ENCODE data around the gene PABPN1L.

The PABPN1L gene

DNA sequence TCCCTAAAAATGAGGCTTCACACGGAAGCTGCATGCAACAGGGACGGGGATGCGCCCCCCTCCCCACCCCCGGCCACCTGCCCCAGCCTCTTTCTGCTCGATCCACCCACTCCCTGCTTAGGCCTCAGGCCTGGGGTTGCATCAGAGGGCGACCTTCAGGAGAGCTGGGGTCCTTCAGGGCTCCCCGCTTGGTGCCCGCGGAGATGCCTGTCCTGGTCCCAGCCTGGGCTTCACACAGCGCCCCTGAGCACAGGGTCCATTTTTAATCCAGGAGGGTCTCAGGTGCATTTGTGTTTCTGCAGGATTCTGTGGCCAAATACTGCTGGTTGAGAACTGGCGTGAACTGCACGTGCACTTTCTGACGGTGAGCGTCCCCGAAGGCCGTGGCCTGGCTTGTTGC, 47.3 kb downstream of the PABPN1L start:
- TF ChIP-seq, protein P1, sequence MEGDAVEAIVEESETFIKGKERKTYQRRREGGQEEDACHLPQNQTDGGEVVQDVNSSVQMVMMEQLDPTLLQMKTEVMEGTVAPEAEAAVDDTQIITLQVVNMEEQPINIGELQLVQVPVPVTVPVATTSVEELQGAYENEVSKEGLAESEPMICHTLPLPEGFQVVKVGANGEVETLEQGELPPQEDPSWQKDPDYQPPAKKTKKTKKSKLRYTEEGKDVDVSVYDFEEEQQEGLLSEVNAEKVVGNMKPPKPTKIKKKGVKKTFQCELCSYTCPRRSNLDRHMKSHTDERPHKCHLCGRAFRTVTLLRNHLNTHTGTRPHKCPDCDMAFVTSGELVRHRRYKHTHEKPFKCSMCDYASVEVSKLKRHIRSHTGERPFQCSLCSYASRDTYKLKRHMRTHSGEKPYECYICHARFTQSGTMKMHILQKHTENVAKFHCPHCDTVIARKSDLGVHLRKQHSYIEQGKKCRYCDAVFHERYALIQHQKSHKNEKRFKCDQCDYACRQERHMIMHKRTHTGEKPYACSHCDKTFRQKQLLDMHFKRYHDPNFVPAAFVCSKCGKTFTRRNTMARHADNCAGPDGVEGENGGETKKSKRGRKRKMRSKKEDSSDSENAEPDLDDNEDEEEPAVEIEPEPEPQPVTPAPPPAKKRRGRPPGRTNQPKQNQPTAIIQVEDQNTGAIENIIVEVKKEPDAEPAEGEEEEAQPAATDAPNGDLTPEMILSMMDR (IDR thresholded peaks at IDR 0.05; ENCODE audit: borderline replicate concordance, control extremely low read depth, extremely low read depth, insufficient read depth, missing control alignments), result no peak
- no peak for DNase-seq (ENCODE audit: low spot score)
- in situ Hi-C loops (cut with MboI; ENCODE audit: low sequenced_read_pairs, unreplicated experiment), result no loop called here

DNA sequence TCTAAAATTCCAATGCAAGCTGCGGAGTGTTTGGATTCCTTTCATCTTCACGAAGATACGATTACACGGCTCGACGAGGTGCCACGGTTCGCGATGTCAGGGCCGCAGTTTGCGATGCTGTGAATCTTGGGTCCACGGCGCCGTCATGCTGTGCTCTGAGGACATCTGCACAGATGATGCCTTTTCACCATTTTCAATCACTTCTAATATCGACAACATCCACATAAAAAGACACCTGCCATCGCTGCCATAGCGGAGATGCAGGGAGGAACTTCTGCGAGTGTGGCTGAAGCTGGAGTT, 47.9 kb downstream of the PABPN1L start:
- in situ Hi-C loops (cut with MboI; ENCODE audit: low sequenced_read_pairs, unreplicated experiment), result no loop called here
- TF ChIP-seq, protein P1 (IDR thresholded peaks at IDR 0.05; ENCODE audit: borderline replicate concordance, control extremely low read depth, extremely low read depth, insufficient read depth, missing control alignments), result no peak
- no peak for DNase-seq (ENCODE audit: low spot score)

DNA sequence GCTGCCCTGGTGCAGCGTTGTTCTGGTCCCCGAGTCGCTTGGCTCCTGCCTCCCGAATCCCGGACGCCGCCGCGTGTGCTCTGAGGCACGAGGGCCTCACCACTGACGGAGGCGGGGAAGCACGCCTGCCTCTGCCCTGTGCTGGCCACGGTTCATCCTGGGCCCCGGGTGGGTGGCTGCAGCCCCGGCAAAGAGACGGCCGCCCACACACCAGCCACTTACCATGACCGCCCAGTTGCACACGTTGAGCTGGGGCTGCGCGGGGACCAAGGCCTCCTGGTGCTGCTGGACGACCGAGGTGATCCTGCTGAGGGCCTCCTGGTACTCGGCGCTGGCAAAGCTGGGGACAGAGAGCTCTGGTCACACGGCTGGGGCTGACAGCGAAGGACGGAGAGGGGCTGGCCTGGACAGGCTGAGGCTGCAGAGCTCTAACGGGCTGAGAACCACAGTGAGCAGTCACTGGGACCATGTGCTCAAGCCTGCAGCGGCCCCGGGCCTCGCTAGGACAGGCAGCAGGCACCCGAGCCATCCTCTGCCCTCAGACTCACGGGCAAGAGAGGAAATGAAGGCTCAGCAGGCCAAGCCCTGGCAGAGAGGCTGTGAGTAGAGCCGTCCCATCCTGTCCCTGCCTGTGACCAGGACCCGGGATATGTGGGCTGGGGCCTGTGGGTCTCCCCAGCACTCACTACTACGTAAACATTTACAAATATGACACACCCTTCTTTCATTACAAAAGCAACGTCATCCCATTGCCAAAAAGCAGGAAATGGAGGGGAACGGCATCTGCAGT, 48.5 kb downstream of the PABPN1L start:
- in situ Hi-C loops (cut with MboI; ENCODE audit: low sequenced_read_pairs, unreplicated experiment), result no loop called here
- DNase-seq (ENCODE audit: low spot score), result no peak
- TF ChIP-seq, protein P1 (IDR thresholded peaks at IDR 0.05; ENCODE audit: borderline replicate concordance, control extremely low read depth, extremely low read depth, insufficient read depth, missing control alignments), result no peak

DNA sequence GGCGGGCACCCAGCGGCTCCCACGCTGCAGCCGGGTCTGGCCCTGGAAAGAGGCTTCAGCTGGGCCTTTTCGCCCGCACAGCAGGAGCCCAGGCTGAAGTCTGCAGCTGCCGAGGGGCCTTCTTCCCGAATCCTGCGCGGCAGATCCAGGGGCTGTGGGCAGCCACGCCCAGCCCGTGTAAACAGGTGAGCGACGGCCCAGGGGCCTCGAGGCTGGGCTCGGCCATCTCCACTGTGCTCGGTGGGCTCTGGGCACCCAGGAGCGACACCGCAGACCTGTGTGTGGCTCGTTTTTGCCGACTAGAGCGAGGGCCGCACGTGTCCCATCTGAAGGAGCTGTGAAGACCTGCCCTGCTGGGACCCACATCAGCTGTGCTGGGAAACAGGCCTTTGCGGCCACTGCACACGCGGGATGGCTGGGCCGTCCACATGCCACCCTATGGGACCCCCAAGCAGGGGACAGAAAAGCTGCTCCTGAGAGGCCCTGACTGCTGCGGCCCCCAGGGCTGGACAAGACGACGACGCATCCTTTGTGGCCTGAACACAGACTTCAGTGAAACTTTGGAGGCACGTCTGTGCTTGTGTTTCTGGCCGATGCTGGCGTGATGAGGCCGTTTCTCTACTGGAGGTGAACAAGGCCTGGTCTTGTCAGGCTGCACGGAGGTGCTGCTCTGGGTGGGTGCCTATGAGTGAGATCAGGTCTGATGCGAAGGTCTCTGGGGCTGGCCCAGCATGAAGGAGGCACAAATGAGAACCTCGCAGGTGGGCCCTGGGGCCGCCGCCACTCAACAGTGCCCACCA, 49.5 kb downstream of the PABPN1L start:
- in situ Hi-C loops (cut with MboI; ENCODE audit: low sequenced_read_pairs, unreplicated experiment), result no loop called here
- DNase-seq (ENCODE audit: low spot score), result no peak
- TF ChIP-seq, protein P1 (IDR thresholded peaks at IDR 0.05; ENCODE audit: borderline replicate concordance, control extremely low read depth, extremely low read depth, insufficient read depth, missing control alignments), result no peak

DNA sequence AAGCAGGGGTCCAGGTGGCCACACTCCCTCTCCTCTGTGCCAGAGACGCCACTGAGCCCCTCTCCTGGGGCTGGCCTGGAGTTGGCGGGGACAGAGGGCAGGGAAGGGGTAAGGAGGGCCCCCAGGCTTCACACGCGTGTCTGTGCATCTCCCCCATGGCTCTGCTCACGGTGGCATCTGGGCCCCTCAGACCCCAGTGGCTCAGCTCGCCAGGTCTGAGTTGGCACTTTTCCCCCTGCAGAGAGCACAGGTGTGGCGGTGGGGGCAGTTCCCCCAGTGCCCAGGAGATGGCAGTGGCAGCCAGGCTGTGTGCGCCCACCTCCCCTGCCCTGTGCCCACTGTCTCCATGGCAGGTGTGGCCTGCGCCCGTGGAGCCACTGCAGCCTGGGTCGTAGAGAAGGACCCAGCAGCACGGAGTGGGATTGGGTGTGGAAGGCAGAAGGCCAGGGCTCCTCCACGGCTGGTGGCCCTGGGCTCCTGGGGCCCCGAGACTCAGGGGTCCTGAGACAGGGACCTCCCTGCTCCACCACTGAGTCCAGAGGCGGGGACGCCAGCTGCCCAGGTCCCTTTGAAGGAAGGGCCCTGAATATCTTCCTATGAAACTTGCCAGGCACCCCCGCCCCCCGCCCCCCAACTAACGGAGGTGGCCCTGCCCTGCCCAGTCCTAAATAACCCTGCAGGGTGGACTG, 50.4 kb downstream of the PABPN1L start:
- TF ChIP-seq, protein P1 (IDR thresholded peaks at IDR 0.05; ENCODE audit: borderline replicate concordance, control extremely low read depth, extremely low read depth, insufficient read depth, missing control alignments), result peak; percentile 77
- in situ Hi-C loops (cut with MboI; ENCODE audit: low sequenced_read_pairs, unreplicated experiment), result no loop called here
- DNase-seq (ENCODE audit: low spot score), result peak; percentile 73

DNA sequence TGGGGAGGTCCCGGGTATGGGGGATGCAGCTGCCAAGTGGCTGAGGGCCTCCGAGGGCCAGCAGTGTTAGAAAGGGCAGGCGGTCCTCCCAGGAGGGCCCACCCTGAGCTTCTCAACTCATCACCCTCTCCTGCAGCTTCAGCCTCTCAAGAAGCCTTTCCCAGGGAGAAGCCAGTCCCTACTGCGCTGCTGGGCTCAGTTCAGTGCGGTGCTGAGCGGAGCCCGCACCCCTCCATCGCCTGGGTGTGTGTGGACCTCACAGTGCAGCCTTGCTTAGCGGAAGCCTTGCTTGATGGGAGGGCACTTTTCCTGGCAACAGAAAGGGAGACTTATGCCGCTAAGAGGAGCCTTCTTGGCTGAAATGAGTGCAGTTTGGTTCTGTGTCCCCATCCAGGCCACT, 51.2 kb downstream of the PABPN1L start:
- in situ Hi-C loops (cut with MboI; ENCODE audit: low sequenced_read_pairs, unreplicated experiment), result no loop called here
- TF ChIP-seq, protein P1 (IDR thresholded peaks at IDR 0.05; ENCODE audit: borderline replicate concordance, control extremely low read depth, extremely low read depth, insufficient read depth, missing control alignments), result no peak
- DNase-seq (ENCODE audit: low spot score), result no peak
